CD8-positive, alpha-beta memory T cell (primary cell): ENCODE results near the gene UBXN10. TPM values are rescaled to one million over a fixed set of nuclear protein-coding genes. Genes with fewer than 3 reads are reported as not detected.
"Not testable (repeated sequence)": the region's sequence is repeated elsewhere in the genome, so short reads cannot be mapped to it uniquely, and the experiment has no call there.

ENCODE experiments used
- CTCF ChIA-PET: fragments of 350-600 bp; sonication (Branson Sonifier 250); formaldehyde crosslinking; loops from one replicate; lab custom pipeline; 2021; ENCODE audit warnings: antibody characterized with exemption; lab: Charles Lee
- POLR2A ChIA-PET: fragments of 350-600 bp; sonication (Branson Sonifier 250); formaldehyde crosslinking; loops from one replicate; lab custom pipeline; 2021; ENCODE audit warnings: antibody characterized with exemption; lab: Charles Lee
- DNase-seq, 5 donors: peaks; one replicate each; pipeline versions ENCODE4 v3.0.0 to v3.0.0-alpha.2; 2020 to 2022; ENCODE audit warnings: mixed read lengths in 1 of 5
- H3K27ac ChIP-seq: one replicate; pipeline ENCODE4 v1.7.0; 2013; ENCODE audit warnings: low read depth, mild to moderate bottlenecking, low read length, moderate library complexity
- H3K27me3 ChIP-seq: 2 replicates; pipeline ENCODE4 v1.7.0; 2013; ENCODE audit warnings: low read length, mild to moderate bottlenecking; ENCODE audit not compliant: insufficient read depth, poor library complexity, severe bottlenecking
- H3K36me3 ChIP-seq: 2 replicates; pipeline ENCODE4 v1.7.0; 2013; ENCODE audit warnings: mild to moderate bottlenecking, low read length, moderate library complexity; ENCODE audit not compliant: insufficient read depth
- H3K4me1 ChIP-seq: 2 replicates; pipeline ENCODE4 v1.7.0; 2013; ENCODE audit warnings: mild to moderate bottlenecking, low read length, moderate library complexity; ENCODE audit not compliant: insufficient read depth
- H3K4me3 ChIP-seq: 2 replicates; pipeline ENCODE4 v1.7.0; 2013; ENCODE audit warnings: mild to moderate bottlenecking, low read length
- H3K9me3 ChIP-seq: 2 replicates; pipeline ENCODE4 v1.7.0; 2013; ENCODE audit warnings: mild to moderate bottlenecking, low read length
- H3K27ac Mint-ChIP-seq, 8 donors: one replicate each; pipeline ENCODE4 v1.8.0; 2020 to 2021; ENCODE audit warnings: mixed read lengths in 8 of 8, mild to moderate bottlenecking in 6 of 8, inconsistent platforms in 3 of 8, moderate library complexity in 3 of 8
- H3K27me3 Mint-ChIP-seq, 2 donors: one replicate each; pipeline ENCODE4 v1.8.0; 2020 to 2021; ENCODE audit warnings: mixed read lengths in 2 of 2, mild to moderate bottlenecking in 1 of 2, moderate library complexity in 1 of 2
- H3K36me3 Mint-ChIP-seq, 3 donors: one replicate each; pipeline ENCODE4 v1.8.0; 2020 to 2021; ENCODE audit warnings: mixed read lengths in 3 of 3, inconsistent platforms in 1 of 3, mild to moderate bottlenecking in 1 of 3
- H3K4me1 Mint-ChIP-seq, 3 donors: one replicate each; pipeline ENCODE4 v1.8.0; 2020 to 2021; ENCODE audit warnings: mixed read lengths in 3 of 3, inconsistent platforms in 1 of 3, mild to moderate bottlenecking in 1 of 3
- H3K4me3 Mint-ChIP-seq, 7 donors: one replicate each; pipeline ENCODE4 v1.8.0; 2020 to 2021; ENCODE audit warnings: mixed read lengths in 7 of 7, mild to moderate bottlenecking in 6 of 7, moderate library complexity in 4 of 7, inconsistent platforms in 2 of 7
- H3K9me3 Mint-ChIP-seq, 5 donors: one replicate each; pipeline ENCODE4 v1.8.0; 2020 to 2022; ENCODE audit warnings: mixed read lengths in 5 of 5, mild to moderate bottlenecking in 3 of 5, moderate library complexity in 2 of 5, inconsistent platforms in 1 of 5
- polyA plus RNA-seq: library from polyadenylated mRNA; unstranded; fragments of 300-500 nt; fragmentation: Illumina TruSeq; gene quantifications from one replicate; pipeline ENCODE4 v1.2.3, GENCODE V29; 2021
- total RNA-seq, 2 experiments: library from RNA; stranded (reverse); gene quantifications; one replicate each; pipeline ENCODE4 v1.2.3, GENCODE V29; 2021

UBXN10 gene
- total and polyA plus RNA-seq, 3 experiments from 2014 or later = 0.38 to 1.4 (median 0.50) TPM

DNA sequence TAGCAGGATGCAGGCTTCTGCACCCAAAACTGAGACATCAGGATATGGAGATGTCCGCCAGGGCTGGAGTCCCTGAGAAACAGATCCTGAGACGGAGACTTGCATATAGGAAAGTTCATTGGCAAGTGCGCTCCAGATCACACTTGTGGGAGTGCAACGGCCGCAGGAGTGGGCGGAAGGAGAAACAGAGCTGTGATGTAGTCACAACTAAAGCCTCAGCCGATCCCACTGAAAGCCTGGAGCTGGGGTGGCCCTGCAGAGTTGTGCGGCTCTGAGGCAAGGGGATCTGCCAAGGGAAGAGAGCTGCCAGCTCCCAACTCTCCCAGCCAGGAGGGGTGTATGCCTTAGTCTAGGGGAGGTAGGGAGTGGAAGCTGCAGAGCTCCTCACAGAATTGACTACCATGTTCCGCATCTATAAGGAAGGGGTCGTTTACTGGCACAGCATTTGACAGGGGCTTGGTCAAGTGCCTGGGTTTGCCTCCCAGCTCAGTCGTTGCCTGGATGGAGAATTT lies 42.5 kb downstream of the UBXN10 start:
- CTCF ChIA-PET = interaction anchor here (1.3 to 2.0 kb wide), 2 partner anchors 12 to 16 kb away, joined by 3 to 7 read pairs; no protein-coding TSS in a partner anchor
- H3K9me3 Mint-ChIP-seq = no peaks in the 10 kb centered on the region
- peaks cover 35 to 73% of the 10 kb centered on the region in 2 donors for H3K27me3 Mint-ChIP-seq

DNA sequence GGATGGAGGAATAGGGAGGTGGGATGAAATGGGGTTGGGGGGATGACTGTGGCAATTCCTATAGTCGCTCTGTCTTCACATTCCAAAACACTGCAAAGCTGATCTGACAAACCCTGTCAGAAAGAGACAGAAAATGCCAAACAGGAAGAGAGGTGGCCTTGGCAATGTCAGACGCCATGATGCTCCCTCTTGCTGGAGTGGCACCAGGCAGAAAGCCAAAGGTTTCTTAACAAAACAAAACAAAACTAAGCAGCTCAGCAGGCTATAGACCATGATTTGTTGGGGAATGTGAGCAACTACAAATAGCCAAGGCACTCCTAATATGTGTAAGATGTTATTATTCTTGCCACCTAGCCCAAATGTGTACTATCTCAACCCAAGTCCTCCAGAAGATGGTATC lies 43.3 kb downstream of the UBXN10 start:
- Mint-ChIP-seq H3K36me3 (no peaks in the 10 kb centered on the region), H3K27me3 (peaks cover 39 to 74% of the 10 kb centered on the region in 2 donors), H3K4me1 (no peaks in the 10 kb centered on the region), H3K4me3 (no peak overlapping the region), H3K27ac (no peak overlapping the region), H3K9me3 (no peaks in the 10 kb centered on the region)
- POLR2A ChIA-PET = no interaction called here
- H3K4me1 ChIP-seq = no peaks in the 10 kb centered on the region
- H3K36me3 ChIP-seq = no peaks in the 10 kb centered on the region
- no peaks in the 10 kb centered on the region for H3K9me3 ChIP-seq
- CTCF ChIA-PET = interaction anchor here (2.0 kb wide), 1 partner anchor 17 kb away, joined by 7 read pairs; no protein-coding TSS in a partner anchor
- H3K27me3 ChIP-seq = peaks cover 8% of the 10 kb centered on the region
- H3K4me3 ChIP-seq = no peak overlapping the region
- DNase-seq = no peak
- H3K27ac ChIP-seq = no peak overlapping the region

More for the DNA sequence above, 42.5 kb downstream of the UBXN10 start:
- Mint-ChIP-seq H3K36me3 (no peaks in the 10 kb centered on the region), H3K4me1 (no peaks in the 10 kb centered on the region), H3K4me3 (no peak overlapping the region), H3K27ac (no peak overlapping the region)
- POLR2A ChIA-PET = no interaction called here
- H3K9me3 ChIP-seq = no peaks in the 10 kb centered on the region
- no peak for DNase-seq
- H3K4me1 ChIP-seq = no peaks in the 10 kb centered on the region
- H3K36me3 ChIP-seq = no peaks in the 10 kb centered on the region
- no peak overlapping the region for H3K4me3 ChIP-seq
- peaks cover 11% of the 10 kb centered on the region for H3K27me3 ChIP-seq
- H3K27ac ChIP-seq = no peak overlapping the region

GRCh38 chr1:20232564-20232963 lies 46.7 kb downstream of the UBXN10 start:
- H3K4me3 ChIP-seq, H3K4me1 ChIP-seq, H3K4me1 Mint-ChIP-seq, H3K27me3 ChIP-seq, H3K9me3 ChIP-seq, POLR2A ChIA-PET, H3K9me3 Mint-ChIP-seq, H3K4me3 Mint-ChIP-seq, H3K27ac ChIP-seq, H3K36me3 Mint-ChIP-seq, H3K27ac Mint-ChIP-seq, H3K36me3 ChIP-seq, DNase-seq: not testable (repeated sequence)
- CTCF ChIA-PET = interaction anchor here (1.4 kb wide), 1 partner anchor 19 kb away, joined by 5 read pairs; no protein-coding TSS in a partner anchor
- peaks cover 38 to 68% of the 10 kb centered on the region in 2 donors for H3K27me3 Mint-ChIP-seq

- H3K36me3 ChIP-seq = no peaks in the 10 kb centered on the region
- H3K27ac Mint-ChIP-seq = peak overlapping the region in 1 of 8 donors; percentile 48
- peaks cover 2% of the 10 kb centered on the region for H3K27me3 ChIP-seq
- ChIA-PET CTCF (no interaction called here), POLR2A (no interaction called here)
- H3K4me3 ChIP-seq = no peak overlapping the region
- H3K4me3 Mint-ChIP-seq = no peak overlapping the region
- no peaks in the 10 kb centered on the region for H3K9me3 Mint-ChIP-seq
- H3K27ac ChIP-seq = no peak overlapping the region
- H3K27me3 Mint-ChIP-seq = peaks cover 33 to 66% of the 10 kb centered on the region in 2 donors
- no peaks in the 10 kb centered on the region for H3K4me1 ChIP-seq
- H3K4me1 Mint-ChIP-seq = no peaks in the 10 kb centered on the region
- DNase-seq = no peak
- H3K9me3 ChIP-seq = no peaks in the 10 kb centered on the region
- no peaks in the 10 kb centered on the region for H3K36me3 Mint-ChIP-seq
Measured at GRCh38 chr1:20233394-20233793, 47.5 kb downstream of the UBXN10 start.

DNA sequence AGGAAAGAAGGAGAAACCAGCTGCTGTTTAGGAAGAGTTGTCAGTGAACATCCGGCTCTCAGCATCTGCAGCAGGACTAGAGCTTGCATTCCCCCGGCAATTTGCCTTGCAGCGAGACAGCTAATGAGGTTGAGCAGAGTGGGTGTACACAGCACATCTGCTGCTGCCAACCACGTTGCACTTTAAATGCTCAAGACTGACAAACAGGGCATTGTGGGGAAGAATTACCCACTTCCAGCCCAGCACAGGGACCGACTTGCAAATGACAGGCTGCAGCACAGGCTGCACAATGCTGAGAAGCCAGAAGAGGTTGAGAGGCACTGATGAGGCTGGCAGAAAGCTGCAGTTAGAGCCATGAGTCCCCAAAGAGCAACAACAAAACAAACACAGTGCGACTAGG lies 48.0 kb downstream of the UBXN10 start:
- Mint-ChIP-seq H3K4me3 (no peak overlapping the region), H3K36me3 (no peaks in the 10 kb centered on the region), H3K4me1 (no peaks in the 10 kb centered on the region), H3K27me3 (peaks cover 29 to 62% of the 10 kb centered on the region in 2 donors), H3K27ac (no peak overlapping the region), H3K9me3 (no peaks in the 10 kb centered on the region)
- no peak for DNase-seq
- Histone ChIP-seq H3K9me3 (no peaks in the 10 kb centered on the region), H3K4me1 (no peaks in the 10 kb centered on the region), H3K27ac (no peak overlapping the region), H3K27me3 (no peaks in the 10 kb centered on the region), H3K36me3 (no peaks in the 10 kb centered on the region), H3K4me3 (no peak overlapping the region)
- ChIA-PET CTCF (no interaction called here), POLR2A (no interaction called here)

DNA sequence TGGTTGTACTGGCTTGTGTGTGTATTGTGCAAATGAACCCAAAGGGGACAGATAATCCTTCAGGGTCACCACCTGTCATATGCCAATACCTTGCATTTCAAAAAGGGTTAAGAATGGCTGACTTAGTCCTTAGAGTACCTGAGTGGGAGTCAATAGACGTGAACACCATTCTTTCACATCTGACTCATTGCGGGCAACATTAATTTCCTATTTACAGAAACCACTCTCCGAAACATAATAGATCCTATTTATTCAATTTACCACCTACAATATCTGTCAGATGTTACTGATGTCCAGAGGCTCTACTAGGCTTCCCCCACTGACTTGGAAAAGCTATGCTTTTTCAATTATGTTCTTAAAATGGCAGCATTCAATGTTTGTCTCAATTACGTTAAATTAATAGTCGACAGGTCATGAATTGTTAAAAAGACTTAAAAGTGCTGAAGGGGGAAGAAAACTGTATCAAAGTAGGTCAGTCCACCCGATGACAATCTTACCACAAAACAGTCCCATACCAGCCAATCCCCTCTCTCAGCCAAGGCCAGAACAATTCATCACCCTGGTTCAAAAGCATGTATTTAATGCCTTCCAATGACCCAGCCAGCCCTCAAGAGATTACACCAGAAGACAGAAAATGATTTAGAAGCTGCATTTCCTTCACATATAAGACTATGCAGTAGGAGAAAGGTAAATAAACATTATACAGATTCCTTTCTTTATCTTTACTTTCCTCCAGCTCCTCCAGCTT lies 49.1 kb downstream of the UBXN10 start:
- ChIA-PET CTCF (no interaction called here), POLR2A (no interaction called here)
- H3K27me3 Mint-ChIP-seq = peaks cover 29 to 59% of the 10 kb centered on the region in 2 donors

DNA sequence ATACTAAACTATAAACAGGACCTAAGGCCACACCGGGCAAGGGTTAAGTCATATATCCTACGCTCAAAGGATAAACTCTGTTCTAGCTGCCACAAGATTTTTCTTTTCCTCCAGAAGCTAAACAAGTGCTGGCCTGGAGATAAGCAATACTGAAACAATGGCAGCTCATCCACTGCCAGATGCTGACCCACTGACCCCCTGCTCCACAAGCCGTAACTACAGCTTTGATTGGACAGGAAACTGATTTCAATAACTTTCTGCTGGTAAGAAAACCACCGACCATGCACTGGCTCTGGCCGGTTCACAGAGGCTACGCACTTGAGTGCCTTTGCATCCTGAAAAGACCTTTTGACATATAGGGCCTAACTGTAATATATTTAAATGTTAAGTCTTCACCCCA lies 51.8 kb downstream of the UBXN10 start:
- H3K4me3 ChIP-seq = no peak overlapping the region
- H3K9me3 ChIP-seq = no peaks in the 10 kb centered on the region
- H3K27ac ChIP-seq = no peak overlapping the region
- H3K36me3 Mint-ChIP-seq = no peaks in the 10 kb centered on the region
- no peaks in the 10 kb centered on the region for H3K27me3 ChIP-seq
- H3K4me3 Mint-ChIP-seq = no peak overlapping the region
- H3K36me3 ChIP-seq = no peaks in the 10 kb centered on the region
- DNase-seq = no peak
- H3K4me1 ChIP-seq = no peaks in the 10 kb centered on the region
- ChIA-PET CTCF (no interaction called here), POLR2A (no interaction called here)
- H3K27me3 Mint-ChIP-seq = peaks cover 18 to 74% of the 10 kb centered on the region in 2 donors
- no peaks in the 10 kb centered on the region for H3K4me1 Mint-ChIP-seq
- H3K27ac Mint-ChIP-seq = no peak overlapping the region
- H3K9me3 Mint-ChIP-seq = peaks cover 0 to 2% (median 0%) of the 10 kb centered on the region in 5 donors

More for the DNA sequence above, 49.1 kb downstream of the UBXN10 start:
- no peaks in the 10 kb centered on the region for H3K4me1 ChIP-seq
- no peak for DNase-seq
- no peaks in the 10 kb centered on the region for H3K9me3 ChIP-seq
- no peaks in the 10 kb centered on the region for H3K36me3 Mint-ChIP-seq
- H3K4me3 Mint-ChIP-seq = no peak overlapping the region
- no peak overlapping the region for H3K27ac ChIP-seq
- no peaks in the 10 kb centered on the region for H3K36me3 ChIP-seq
- no peaks in the 10 kb centered on the region for H3K27me3 ChIP-seq
- peaks cover 0 to under 1% (median 0%) of the 10 kb centered on the region in 5 donors for H3K9me3 Mint-ChIP-seq
- no peak overlapping the region for H3K4me3 ChIP-seq
- no peaks in the 10 kb centered on the region for H3K4me1 Mint-ChIP-seq
- no peak overlapping the region for H3K27ac Mint-ChIP-seq

GRCh38 chr1:20240012-20240411 lies 54.1 kb downstream of the UBXN10 start:
- Mint-ChIP-seq H3K4me1 (no peaks in the 10 kb centered on the region), H3K27me3 (peaks cover 9 to 62% of the 10 kb centered on the region in 2 donors)

More at GRCh38 chr1:20240012-20240411, 54.1 kb downstream of the UBXN10 start:
- no peaks in the 10 kb centered on the region for H3K27me3 ChIP-seq
- no peaks in the 10 kb centered on the region for H3K36me3 ChIP-seq
- Mint-ChIP-seq H3K9me3 (peaks cover 0 to 2% (median 0%) of the 10 kb centered on the region in 5 donors), H3K36me3 (no peaks in the 10 kb centered on the region), H3K27ac (peak overlapping the region in 1 of 8 donors; percentile 66), H3K4me3 (no peak overlapping the region)
- H3K4me3 ChIP-seq = no peak overlapping the region
- no peaks in the 10 kb centered on the region for H3K9me3 ChIP-seq
- ChIA-PET CTCF (no interaction called here), POLR2A (no interaction called here)
- DNase-seq = no peak
- H3K27ac ChIP-seq = no peak overlapping the region
- H3K4me1 ChIP-seq = no peaks in the 10 kb centered on the region
